Spleen (tissue), 11 donors: ENCODE results near the gene DOCK6. TPM values are rescaled to one million over a fixed set of nuclear protein-coding genes. Genes with fewer than 3 reads are reported as not detected.

Source experiments
- DNase-seq: peaks from one replicate; pipeline ENCODE4 v3.0.0-alpha.2; 2020
- H3K27ac ChIP-seq, 8 donors: fragments of 200-600 bp; sonication (generic) in 7 of 8; 1 replicate in 4 of 8; 2 replicates in 4 of 8; pipeline versions ENCODE4 v1.5.0 to v1.8.0; 2016 to 2021; ENCODE audit warnings: inconsistent platforms in 4 of 8, mild to moderate bottlenecking in 4 of 8, moderate library complexity in 1 of 8
- H3K27me3 ChIP-seq, 7 donors: fragments of 200-600 bp; sonication (generic) in 6 of 7; replicated peaks in 1 of 7; 1 replicate in 4 of 7; 2 replicates in 3 of 7; pipeline versions ENCODE4 v1.5.0 to v1.8.0; 2016 to 2021; ENCODE audit warnings: inconsistent platforms in 3 of 7, mild to moderate bottlenecking in 1 of 7
- H3K36me3 ChIP-seq, 6 donors: fragments of 200-600 bp; sonication (generic) in 5 of 6; 1 replicate in 4 of 6; 2 replicates in 2 of 6; pipeline versions ENCODE4 v1.5.0 to v1.8.0; 2016 to 2021; ENCODE audit warnings: inconsistent platforms in 2 of 6
- H3K4me1 ChIP-seq, 6 donors: fragments of 200-600 bp; sonication (generic) in 5 of 6; 1 replicate in 3 of 6; 2 replicates in 3 of 6; pipeline versions ENCODE4 v1.5.0 to v1.8.0; 2016 to 2021; ENCODE audit warnings: inconsistent platforms in 3 of 6
- H3K4me3 ChIP-seq, 8 donors: fragments of 200-600 bp; sonication (generic) in 7 of 8; 1 replicate in 4 of 8; 2 replicates in 4 of 8; pipeline versions ENCODE4 v1.5.0 to v1.8.0; 2016 to 2021; ENCODE audit warnings: inconsistent platforms in 4 of 8, mild to moderate bottlenecking in 4 of 8, moderate library complexity in 2 of 8
- H3K9me3 ChIP-seq, 8 donors: fragments of 200-600 bp; sonication (generic) in 7 of 8; 1 replicate in 4 of 8; 2 replicates in 4 of 8; pipeline versions ENCODE4 v1.5.0 to v1.8.0; 2016 to 2021; ENCODE audit warnings: inconsistent platforms in 4 of 8
- POLR2A ChIP-seq, 3 donors: fragments of 450-650 bp; IDR thresholded peaks; one replicate each; pipeline ENCODE4 v1.5.1; 2017; ENCODE audit warnings: antibody characterized with exemption in 3 of 3, mild to moderate bottlenecking in 1 of 3
- POLR2AphosphoS5 ChIP-seq, 3 donors: sonication (generic); formaldehyde crosslinking; IDR thresholded peaks; one replicate each; pipeline ENCODE4 v1.5.1; 2017; ENCODE audit warnings: antibody characterized with exemption in 3 of 3
- WGBS, 5 donors: extraction: QIAGEN DNeasy Blood & Tissue Kit in 3 of 5; methylation state at CpG; one replicate each; pipeline versions ENCODE4 v1.1.5 to v1.1.7; 2013 to 2018; 5-methylcytosine and 5-hydroxymethylcytosine counted together
- intact Hi-C: fragments of 100-400 bp; cut with DNase I; formaldehyde crosslinking; loops from one replicate; pipeline ENCODE4 v1.15.0; 2023; ENCODE audit warnings: low total_unique reads
- polyA plus RNA-seq, 3 donors: library from polyadenylated mRNA; stranded (reverse); fragments of 200-250 nt; gene quantifications; one replicate each; pipeline ENCODE4 v1.2.1, GENCODE V29; 2013
- total RNA-seq, 7 donors: library from RNA; depleted of rRNA in 3 of 7; stranded (reverse); fragments of >200 nt in 3 of 7; fragmentation: NEBNext Ultra II Directional in 4 of 7; extraction: Animal tissue kit (Norgen Biotek cat#: 25700) in 4 of 7; gene quantifications; one replicate each; pipeline versions ENCODE4 v1.1.0 to v1.2.1, GENCODE V29; 2016 to 2021
- TF ChIP-seq, protein P1 (sequence below), 11 experiments: fragments of 200-600 bp in 7 of 11; fragments of 450-650 bp in 4 of 11; sonication (generic) in 4 of 11; IDR thresholded peaks in 8 of 11; conservative IDR thresholded peaks in 3 of 11; 1 replicate in 7 of 11; 2 replicates in 4 of 11; pipeline versions ENCODE4 v1.4.0 to v1.8.0; 2016 to 2021; ENCODE audit warnings: antibody characterized with exemption in 11 of 11, inconsistent platforms in 4 of 11, mild to moderate bottlenecking in 1 of 11
- donor health status: healthy with polysubstance abuse.
- donor health status: DM: no; HTN: no; CAD: no; lungs with moderate emphysema.
- donor health status: DM: no; HTN: no; CAD: no.
- donor health status: Bipolar disorder and iron deficiency.
- donor health status: healthy.
- donor health status: DM: no; HTN: no; CAD: no.
- donor health status: DM: yes; HTN: yes; CAD: no.

DOCK6 gene
- total and polyA plus RNA-seq, 10 donors: 12.5 to 105 (median 47.7) TPM

DNA sequence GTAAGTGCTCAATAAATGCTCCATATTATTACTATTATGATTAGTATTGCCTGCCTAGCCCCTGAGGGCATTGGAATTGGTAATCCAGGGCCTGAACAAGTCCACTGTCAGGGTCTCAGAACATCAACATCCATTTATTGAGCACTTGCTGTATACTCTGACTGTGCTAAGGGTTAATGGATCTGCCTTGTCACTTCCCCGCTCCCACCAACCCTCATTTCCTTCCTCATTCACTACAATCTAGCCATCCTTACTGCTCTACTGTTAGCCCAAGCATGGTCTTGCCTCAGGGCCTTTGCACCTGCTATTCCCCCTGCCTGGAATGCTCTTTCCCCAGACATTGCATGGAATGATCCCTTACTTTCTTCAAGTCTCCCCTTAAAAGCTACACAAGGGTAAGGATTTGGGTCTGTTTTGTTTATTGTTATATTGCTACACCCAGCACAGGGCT, 35.6 kb downstream of the DOCK6 start:
- peaks cover 0 to 4% (median 2%) of the 10 kb centered on the region in 8 donors for H3K9me3 ChIP-seq

DNA sequence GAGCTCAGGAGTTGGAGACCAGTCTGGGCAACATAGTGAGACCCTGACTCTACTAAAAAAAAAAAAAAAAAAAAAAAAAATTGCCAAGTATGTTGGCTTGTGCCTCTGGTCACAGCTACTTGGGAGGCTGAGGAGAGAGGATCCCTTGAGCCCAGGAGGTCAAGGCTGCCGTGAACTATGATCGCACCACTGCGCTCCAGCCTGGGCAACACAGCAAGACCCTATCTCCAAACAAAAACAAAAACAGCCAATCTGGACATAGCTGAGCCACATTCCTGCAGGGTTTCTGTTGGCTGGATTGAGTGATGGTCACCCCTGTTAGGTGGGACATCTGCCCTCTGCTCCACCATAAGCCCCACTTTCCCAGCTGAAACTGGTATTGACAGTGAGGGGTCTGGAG, 36.5 kb downstream of the DOCK6 start:
- no peak for TF ChIP-seq POLR2AphosphoS5 (IDR thresholded peaks at IDR 0.05)
- no peak for TF ChIP-seq POLR2A (IDR thresholded peaks at IDR 0.05)
- TF ChIP-seq, protein P1, sequence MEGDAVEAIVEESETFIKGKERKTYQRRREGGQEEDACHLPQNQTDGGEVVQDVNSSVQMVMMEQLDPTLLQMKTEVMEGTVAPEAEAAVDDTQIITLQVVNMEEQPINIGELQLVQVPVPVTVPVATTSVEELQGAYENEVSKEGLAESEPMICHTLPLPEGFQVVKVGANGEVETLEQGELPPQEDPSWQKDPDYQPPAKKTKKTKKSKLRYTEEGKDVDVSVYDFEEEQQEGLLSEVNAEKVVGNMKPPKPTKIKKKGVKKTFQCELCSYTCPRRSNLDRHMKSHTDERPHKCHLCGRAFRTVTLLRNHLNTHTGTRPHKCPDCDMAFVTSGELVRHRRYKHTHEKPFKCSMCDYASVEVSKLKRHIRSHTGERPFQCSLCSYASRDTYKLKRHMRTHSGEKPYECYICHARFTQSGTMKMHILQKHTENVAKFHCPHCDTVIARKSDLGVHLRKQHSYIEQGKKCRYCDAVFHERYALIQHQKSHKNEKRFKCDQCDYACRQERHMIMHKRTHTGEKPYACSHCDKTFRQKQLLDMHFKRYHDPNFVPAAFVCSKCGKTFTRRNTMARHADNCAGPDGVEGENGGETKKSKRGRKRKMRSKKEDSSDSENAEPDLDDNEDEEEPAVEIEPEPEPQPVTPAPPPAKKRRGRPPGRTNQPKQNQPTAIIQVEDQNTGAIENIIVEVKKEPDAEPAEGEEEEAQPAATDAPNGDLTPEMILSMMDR (IDR thresholded peaks at IDR 0.05 in 8 of 11, conservative IDR thresholded peaks at IDR 0.05 in 3 of 11): no peak
- Histone ChIP-seq H3K36me3 (peaks cover 0 to 79% (median 18%) of the 10 kb centered on the region in 6 donors), H3K4me1 (no peaks in the 10 kb centered on the region), H3K27me3 (no peaks in the 10 kb centered on the region), H3K4me3 (no peak overlapping the region), H3K9me3 (peaks cover 0 to 13% (median 11%) of the 10 kb centered on the region in 8 donors), H3K27ac (no peak overlapping the region)
- intact Hi-C loops: no loop called here
- no peak for DNase-seq
- WGBS, 5 donors: 95 to 100% (median 99%) methylated on average over 3 of the region's 3 CpGs

More for the DNA sequence above, 35.6 kb downstream of the DOCK6 start:
- no peak overlapping the region for H3K27ac ChIP-seq
- intact Hi-C loops: no loop called here
- no peaks in the 10 kb centered on the region for H3K27me3 ChIP-seq
- no peak overlapping the region for H3K4me3 ChIP-seq
- 27 to 45% (median 40%) methylated on average over 1 of the region's 1 CpG for WGBS, 5 donors
- no peak for DNase-seq
- no peaks in the 10 kb centered on the region for H3K4me1 ChIP-seq
- TF ChIP-seq, protein P1 (IDR thresholded peaks at IDR 0.05 in 8 of 11, conservative IDR thresholded peaks at IDR 0.05 in 3 of 11): no peak
- no peak for TF ChIP-seq POLR2A (IDR thresholded peaks at IDR 0.05)
- no peak for TF ChIP-seq POLR2AphosphoS5 (IDR thresholded peaks at IDR 0.05)
- H3K36me3 ChIP-seq: peaks cover 0 to 76% (median 12%) of the 10 kb centered on the region in 6 donors

DNA sequence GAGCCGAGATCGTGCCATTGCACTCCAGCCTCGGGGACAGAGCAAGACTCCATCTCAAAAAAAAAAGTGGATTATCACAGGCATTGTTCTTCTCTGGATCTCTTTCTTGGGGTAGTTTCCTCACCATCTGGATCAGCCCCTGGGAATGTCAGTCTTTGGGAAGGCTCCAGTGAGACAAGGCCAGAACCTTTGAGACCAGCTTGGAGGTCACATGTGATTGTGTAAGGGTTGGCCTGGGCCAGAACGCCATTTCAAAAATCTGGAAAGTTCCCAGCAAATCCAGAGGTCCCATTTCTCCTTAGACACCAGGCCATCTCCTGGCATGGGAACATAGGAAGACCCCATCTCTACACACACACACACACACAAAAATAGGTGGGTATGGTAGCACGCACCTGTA, 37.2 kb downstream of the DOCK6 start:
- H3K27ac ChIP-seq: no peak overlapping the region
- TF ChIP-seq, protein P1 (IDR thresholded peaks at IDR 0.05 in 8 of 11, conservative IDR thresholded peaks at IDR 0.05 in 3 of 11): no peak
- no peak for TF ChIP-seq POLR2A (IDR thresholded peaks at IDR 0.05)
- TF ChIP-seq POLR2AphosphoS5 (IDR thresholded peaks at IDR 0.05): no peak
- no peak for DNase-seq
- peaks cover 0 to 74% (median 18%) of the 10 kb centered on the region in 6 donors for H3K36me3 ChIP-seq
- no peak overlapping the region for H3K4me3 ChIP-seq
- 91 to 95% (median 94%) methylated on average over 5 of the region's 5 CpGs for WGBS, 5 donors
- intact Hi-C loops: no loop called here
- H3K4me1 ChIP-seq: no peaks in the 10 kb centered on the region
- peaks cover 0 to 17% (median 12%) of the 10 kb centered on the region in 8 donors for H3K9me3 ChIP-seq
- no peaks in the 10 kb centered on the region for H3K27me3 ChIP-seq

DNA sequence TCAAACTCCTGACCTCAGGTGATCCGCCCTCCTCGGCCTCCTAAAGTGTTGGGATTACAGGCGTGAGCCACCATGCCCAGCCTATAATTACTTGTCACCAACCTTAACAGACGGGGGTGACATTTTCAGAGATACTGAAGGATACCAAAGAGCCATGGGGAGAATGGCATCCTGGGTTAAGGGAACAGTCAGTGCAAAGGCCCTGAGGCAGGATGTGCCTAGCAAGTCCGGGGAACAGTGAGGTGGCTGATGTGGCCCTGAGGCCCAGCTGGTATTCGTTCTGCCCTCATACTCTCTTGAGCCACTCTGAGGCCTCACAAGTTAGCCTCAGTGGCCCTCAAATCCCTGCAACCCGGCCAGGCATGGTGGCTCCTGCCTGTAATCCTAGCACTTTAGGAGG, 37.9 kb downstream of the DOCK6 start:
- H3K4me3 ChIP-seq: no peak overlapping the region
- no peak overlapping the region for H3K27ac ChIP-seq
- WGBS, 5 donors: 90 to 99% (median 94%) methylated on average over 7 of the region's 7 CpGs
- TF ChIP-seq POLR2A (IDR thresholded peaks at IDR 0.05): no peak
- no peak for TF ChIP-seq POLR2AphosphoS5 (IDR thresholded peaks at IDR 0.05)
- TF ChIP-seq, protein P1 (IDR thresholded peaks at IDR 0.05 in 8 of 11, conservative IDR thresholded peaks at IDR 0.05 in 3 of 11): no peak
- H3K4me1 ChIP-seq: no peaks in the 10 kb centered on the region
- peaks cover 0 to 73% (median 18%) of the 10 kb centered on the region in 6 donors for H3K36me3 ChIP-seq
- intact Hi-C loops: no loop called here
- H3K9me3 ChIP-seq: peaks cover 0 to 17% (median 12%) of the 10 kb centered on the region in 8 donors
- no peak for DNase-seq
- H3K27me3 ChIP-seq: no peaks in the 10 kb centered on the region
